ENCODE results near the gene MREG. TPM values are rescaled to one million over a fixed set of nuclear protein-coding genes. Genes with fewer than 3 reads are reported as not detected.
"Not testable (repeated sequence)": the region's sequence is repeated elsewhere in the genome, so short reads cannot be mapped to it uniquely, and the experiment has no call there.

MREG gene
- total RNA-seq, 2 donors from 2014 or later, result 0.35 to 0.41 TPM

GRCh38 chr2:215958257-215958656 lies 55.1 kb downstream of the MREG start:
- H3K4me3 ChIP-seq, result no peak overlapping the region
- no peak for TF ChIP-seq CTCF (IDR thresholded peaks at IDR 0.05)
- H3K36me3 ChIP-seq, result no peaks in the 10 kb centered on the region
- H3K27me3 ChIP-seq, result no peaks in the 10 kb centered on the region
- H3K27ac ChIP-seq, result no peak overlapping the region
- no peak for DNase-seq (ENCODE audit: low spot score)
- no peaks in the 10 kb centered on the region for H3K4me1 ChIP-seq
- H3K9me3 ChIP-seq, result no peaks in the 10 kb centered on the region

- not testable (repeated sequence) for H3K36me3 ChIP-seq; H3K4me1 ChIP-seq; H3K27me3 ChIP-seq; H3K27ac ChIP-seq; H3K9me3 ChIP-seq; DNase-seq (ENCODE audit: low spot score); H3K4me3 ChIP-seq
Measured at GRCh38 chr2:215957354-215958122, 55.8 kb downstream of the MREG start.

GRCh38 chr2:215952860-215953637 lies 60.3 kb downstream of the MREG start:
- H3K9me3 ChIP-seq, result no peaks in the 10 kb centered on the region
- H3K36me3 ChIP-seq, result no peaks in the 10 kb centered on the region
- no peak overlapping the region for H3K27ac ChIP-seq
- no peak for DNase-seq (ENCODE audit: low spot score)
- no peaks in the 10 kb centered on the region for H3K27me3 ChIP-seq
- H3K4me1 ChIP-seq, result no peaks in the 10 kb centered on the region
- TF ChIP-seq CTCF (IDR thresholded peaks at IDR 0.05), result no peak
- H3K4me3 ChIP-seq, result no peak overlapping the region

GRCh38 chr2:215951558-215951957 lies 61.8 kb downstream of the MREG start:
- no peaks in the 10 kb centered on the region for H3K4me1 ChIP-seq
- no peaks in the 10 kb centered on the region for H3K9me3 ChIP-seq
- no peaks in the 10 kb centered on the region for H3K36me3 ChIP-seq
- H3K4me3 ChIP-seq, result no peak overlapping the region
- no peak for DNase-seq (ENCODE audit: low spot score)
- H3K27me3 ChIP-seq, result no peaks in the 10 kb centered on the region
- TF ChIP-seq CTCF (IDR thresholded peaks at IDR 0.05), result no peak
- no peak overlapping the region for H3K27ac ChIP-seq

GRCh38 chr2:215949991-215950404 lies 63.4 kb downstream of the MREG start:
- no peak overlapping the region for H3K27ac ChIP-seq
- no peaks in the 10 kb centered on the region for H3K9me3 ChIP-seq
- no peaks in the 10 kb centered on the region for H3K27me3 ChIP-seq
- H3K4me1 ChIP-seq, result no peaks in the 10 kb centered on the region
- H3K4me3 ChIP-seq, result no peak overlapping the region
- TF ChIP-seq CTCF (IDR thresholded peaks at IDR 0.05), result peak in 1 of 2 donors; percentile 57
- no peaks in the 10 kb centered on the region for H3K36me3 ChIP-seq
- no peak for DNase-seq (ENCODE audit: low spot score)

GRCh38 chr2:215948051-215948450 lies 65.3 kb downstream of the MREG start:
- no peak for TF ChIP-seq CTCF (IDR thresholded peaks at IDR 0.05)
- Histone ChIP-seq H3K9me3 (no peaks in the 10 kb centered on the region), H3K27ac (no peak overlapping the region), H3K4me3 (no peak overlapping the region), H3K27me3 (no peaks in the 10 kb centered on the region), H3K4me1 (no peaks in the 10 kb centered on the region), H3K36me3 (no peaks in the 10 kb centered on the region)
- DNase-seq (ENCODE audit: low spot score), result no peak

Measured in right atrium auricular region (tissue), 2 donors.